Gastrocnemius medialis (tissue), 4 donors: Measurements from ENCODE around the gene RNF182. TPM values are rescaled to one million over a fixed set of nuclear protein-coding genes. Genes with fewer than 3 reads are reported as not detected.

ENCODE experiments used
- ATAC-seq, 2 donors: fragments of 150-250 bp; one replicate each; pipeline ENCODE4 v1.9.1; 2016
- DNase-seq, 2 donors: peaks; one replicate each; pipeline ENCODE4 v3.0.0-alpha.2; 2019
- H3K27ac ChIP-seq, 4 donors: fragments of 200-600 bp; sonication (generic); 1 replicate in 1 of 4; 2 replicates in 3 of 4; pipeline ENCODE4 v1.5.1; 2016 to 2018; ENCODE audit warnings: mild to moderate bottlenecking in 2 of 4, moderate library complexity in 1 of 4
- H3K27me3 ChIP-seq, 3 donors: fragments of 200-600 bp; sonication (generic) in 2 of 3; 1 replicate in 1 of 3; 2 replicates in 2 of 3; pipeline versions ENCODE4 v1.5.1 to v1.6.0; 2016 to 2019; ENCODE audit warnings: mild to moderate bottlenecking in 1 of 3, moderate library complexity in 1 of 3
- H3K36me3 ChIP-seq, 2 donors: fragments of 200-600 bp; sonication (generic) in 1 of 2; one replicate each; pipeline ENCODE4 v1.5.1; 2017 to 2018
- H3K4me1 ChIP-seq, 2 donors: fragments of 200-600 bp; sonication (generic) in 1 of 2; one replicate each; pipeline ENCODE4 v1.5.1; 2016 to 2017; ENCODE audit warnings: mild to moderate bottlenecking in 2 of 2
- H3K4me3 ChIP-seq, 4 donors: fragments of 200-600 bp; sonication (generic) in 3 of 4; 1 replicate in 1 of 4; 2 replicates in 3 of 4; pipeline ENCODE4 v1.5.1; 2016 to 2019; ENCODE audit warnings: mild to moderate bottlenecking in 2 of 4
- H3K9me3 ChIP-seq, 3 donors: fragments of 200-600 bp; sonication (generic) in 2 of 3; 1 replicate in 1 of 3; 2 replicates in 2 of 3; pipeline ENCODE4 v1.5.1; 2016 to 2019
- POLR2A ChIP-seq, 2 donors: fragments of 450-650 bp; IDR thresholded peaks; one replicate each; pipeline ENCODE4 v1.6.1; 2017; ENCODE audit warnings: antibody characterized with exemption in 2 of 2, mild to moderate bottlenecking in 2 of 2, moderate library complexity in 2 of 2
- in situ Hi-C, 4 donors: fragments of 200-750 bp; cut with MboI; loops; one replicate each; pipeline versions ENCODE4 v1.15.0 to v1.8.0; 2017; ENCODE audit warnings: low sequenced_read_pairs in 4 of 4
- intact Hi-C: fragments of 100-400 bp; cut with DNase I; formaldehyde crosslinking; loops from one replicate; pipeline ENCODE4 v1.15.1; 2023; ENCODE audit warnings: low total_unique reads
- total RNA-seq, 4 donors: library from RNA; depleted of rRNA; stranded (reverse); fragments of >200 nt; gene quantifications; one replicate each; pipeline versions ENCODE4 v1.1.0 to v1.2.3, GENCODE V29; 2016
- TF ChIP-seq, protein P1 (sequence below), 5 experiments: fragments of 450-650 bp in 3 of 5; fragments of 200-600 bp in 2 of 5; sonication (generic) in 2 of 5; IDR thresholded peaks in 4 of 5; conservative IDR thresholded peaks in 1 of 5; 1 replicate in 4 of 5; 2 replicates in 1 of 5; pipeline ENCODE4 v1.5.1; 2016 to 2019; ENCODE audit warnings: antibody characterized with exemption in 5 of 5, mild to moderate bottlenecking in 3 of 5, moderate library complexity in 3 of 5

Gene RNF182
- total RNA-seq, 4 donors from 2014 or later: 0.10 TPM; not detected in 3

GRCh38 chr6:13947611-13948178 lies 22.9 kb downstream of the RNF182 start:
- DNase-seq (no peak), ATAC-seq (no peak)
- Histone ChIP-seq H3K36me3 (no peaks in the 10 kb centered on the region), H3K9me3 (no peaks in the 10 kb centered on the region), H3K27ac (no peak overlapping the region), H3K4me1 (no peaks in the 10 kb centered on the region), H3K4me3 (no peak overlapping the region), H3K27me3 (no peaks in the 10 kb centered on the region)
- intact Hi-C loops: no loop called here
- in situ Hi-C loops: no loop called here
- TF ChIP-seq, protein P1, sequence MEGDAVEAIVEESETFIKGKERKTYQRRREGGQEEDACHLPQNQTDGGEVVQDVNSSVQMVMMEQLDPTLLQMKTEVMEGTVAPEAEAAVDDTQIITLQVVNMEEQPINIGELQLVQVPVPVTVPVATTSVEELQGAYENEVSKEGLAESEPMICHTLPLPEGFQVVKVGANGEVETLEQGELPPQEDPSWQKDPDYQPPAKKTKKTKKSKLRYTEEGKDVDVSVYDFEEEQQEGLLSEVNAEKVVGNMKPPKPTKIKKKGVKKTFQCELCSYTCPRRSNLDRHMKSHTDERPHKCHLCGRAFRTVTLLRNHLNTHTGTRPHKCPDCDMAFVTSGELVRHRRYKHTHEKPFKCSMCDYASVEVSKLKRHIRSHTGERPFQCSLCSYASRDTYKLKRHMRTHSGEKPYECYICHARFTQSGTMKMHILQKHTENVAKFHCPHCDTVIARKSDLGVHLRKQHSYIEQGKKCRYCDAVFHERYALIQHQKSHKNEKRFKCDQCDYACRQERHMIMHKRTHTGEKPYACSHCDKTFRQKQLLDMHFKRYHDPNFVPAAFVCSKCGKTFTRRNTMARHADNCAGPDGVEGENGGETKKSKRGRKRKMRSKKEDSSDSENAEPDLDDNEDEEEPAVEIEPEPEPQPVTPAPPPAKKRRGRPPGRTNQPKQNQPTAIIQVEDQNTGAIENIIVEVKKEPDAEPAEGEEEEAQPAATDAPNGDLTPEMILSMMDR (IDR thresholded peaks at IDR 0.05 in 4 of 5, conservative IDR thresholded peaks at IDR 0.05 in 1 of 5): no peak
- TF ChIP-seq POLR2A (IDR thresholded peaks at IDR 0.05): no peak

- DNase-seq (no peak), ATAC-seq (no peak)
- in situ Hi-C loops (no loop called here), intact Hi-C loops (no loop called here)
- H3K27ac ChIP-seq: no peak overlapping the region
- no peaks in the 10 kb centered on the region for H3K27me3 ChIP-seq
- no peak overlapping the region for H3K4me3 ChIP-seq
- TF ChIP-seq POLR2A (IDR thresholded peaks at IDR 0.05): no peak
- TF ChIP-seq, protein P1 (IDR thresholded peaks at IDR 0.05 in 4 of 5, conservative IDR thresholded peaks at IDR 0.05 in 1 of 5): no peak
- H3K4me1 ChIP-seq: no peaks in the 10 kb centered on the region
- no peaks in the 10 kb centered on the region for H3K36me3 ChIP-seq
- no peaks in the 10 kb centered on the region for H3K9me3 ChIP-seq
Observed at GRCh38 chr6:13952101-13952500, 27.3 kb downstream of the RNF182 start.

- Histone ChIP-seq H3K27ac (no peak overlapping the region), H3K4me3 (no peak overlapping the region), H3K9me3 (no peaks in the 10 kb centered on the region), H3K4me1 (no peaks in the 10 kb centered on the region), H3K27me3 (no peaks in the 10 kb centered on the region), H3K36me3 (no peaks in the 10 kb centered on the region)
- TF ChIP-seq, protein P1 (IDR thresholded peaks at IDR 0.05 in 4 of 5, conservative IDR thresholded peaks at IDR 0.05 in 1 of 5): no peak
- TF ChIP-seq POLR2A (IDR thresholded peaks at IDR 0.05): no peak
- ATAC-seq (no peak), DNase-seq (no peak)
- in situ Hi-C loops (no loop called here), intact Hi-C loops (no loop called here)
Observed at GRCh38 chr6:13953061-13953705, 28.4 kb downstream of the RNF182 start.

- no peak overlapping the region for H3K27ac ChIP-seq
- ATAC-seq: no peak
- no peaks in the 10 kb centered on the region for H3K36me3 ChIP-seq
- no peak overlapping the region for H3K4me3 ChIP-seq
- DNase-seq: no peak
- H3K4me1 ChIP-seq: no peaks in the 10 kb centered on the region
- intact Hi-C loops: no loop called here
- H3K27me3 ChIP-seq: peaks cover 0 to 3% (median 0%) of the 10 kb centered on the region in 3 donors
- TF ChIP-seq POLR2A (IDR thresholded peaks at IDR 0.05): no peak
- TF ChIP-seq, protein P1 (IDR thresholded peaks at IDR 0.05 in 4 of 5, conservative IDR thresholded peaks at IDR 0.05 in 1 of 5): no peak
- H3K9me3 ChIP-seq: no peaks in the 10 kb centered on the region
- in situ Hi-C loops: no loop called here
Observed at GRCh38 chr6:13965582-13966127, 40.9 kb downstream of the RNF182 start.
